Head of caudate nucleus (tissue), 42 donors: ENCODE results near the gene GTPBP2.
A peak's percentile ranks its signal among the peaks of the same experiment; 100 is the strongest.
"Not testable (repeated sequence)": the region's sequence is repeated elsewhere in the genome, so short reads cannot be mapped to it uniquely, and the experiment has no call there.

Experiments used
- DNase-seq, 42 donors: peaks; one replicate each; pipeline versions ENCODE4 v3.0.0 to v3.0.0-alpha.2; 2020 to 2021; ENCODE audit warnings: mixed read lengths in 7 of 42
- intact Hi-C: fragments of 100-400 bp; cut with DNase I; formaldehyde crosslinking; loops from one replicate; pipeline ENCODE4 v1.15.0; 2022

Gene GTPBP2

GRCh38 chr6:43666196-43666920, 37.3 kb upstream of the GTPBP2 start:
- intact Hi-C loops: loop anchor here (5.0 kb wide), 2 partner anchors 101 to 411 kb away; no protein-coding TSS in a partner anchor
- DNase-seq: no peak

- no peak for DNase-seq
- intact Hi-C loops: loop anchor here (5.0 kb wide), 2 partner anchors 102 to 412 kb away; no protein-coding TSS in a partner anchor
Measured at GRCh38 chr6:43665376-43665775, 36.3 kb upstream of the GTPBP2 start.

DNA sequence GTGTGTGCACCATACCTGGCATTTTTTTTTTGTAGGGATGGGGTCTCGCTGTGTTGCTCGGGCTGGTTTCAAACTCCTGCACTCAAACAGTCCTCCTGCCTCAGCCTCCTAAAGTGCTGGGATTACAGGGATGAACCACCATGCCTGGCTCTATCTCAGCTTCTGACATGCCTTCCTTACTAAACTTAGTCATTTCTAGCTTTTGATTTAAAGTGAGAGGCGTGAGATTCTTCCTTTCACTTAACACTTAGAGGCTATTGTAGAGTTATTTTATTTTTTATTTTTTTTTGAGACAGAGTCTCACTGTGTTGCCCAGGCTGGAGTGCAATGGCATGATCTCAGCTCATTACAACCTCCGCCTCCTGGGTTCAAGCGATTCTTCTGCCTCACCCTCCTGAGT, 33.9 kb upstream of the GTPBP2 start:
- DNase-seq, intact Hi-C loops: not testable (repeated sequence)

DNA sequence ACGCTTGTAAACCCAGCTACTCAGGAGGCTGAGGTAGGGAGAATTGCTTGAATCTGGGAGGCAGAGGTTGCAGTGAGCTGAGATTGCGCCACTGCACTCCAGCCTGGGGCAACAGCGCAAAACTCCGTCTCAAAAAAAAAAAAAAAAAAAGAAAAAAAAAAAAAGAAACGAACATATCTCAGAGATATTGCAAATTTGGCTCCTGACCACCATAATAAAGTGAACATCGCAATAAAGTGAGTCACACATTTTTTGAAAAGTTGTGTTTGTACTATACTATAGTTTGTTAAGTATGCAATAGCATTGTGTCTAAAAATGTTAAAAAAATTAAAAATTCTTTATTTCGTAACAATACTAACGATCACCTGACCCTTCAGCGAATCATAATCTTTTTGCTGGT, 29.1 kb upstream of the GTPBP2 start:
- intact Hi-C loops: no loop called here

DNA sequence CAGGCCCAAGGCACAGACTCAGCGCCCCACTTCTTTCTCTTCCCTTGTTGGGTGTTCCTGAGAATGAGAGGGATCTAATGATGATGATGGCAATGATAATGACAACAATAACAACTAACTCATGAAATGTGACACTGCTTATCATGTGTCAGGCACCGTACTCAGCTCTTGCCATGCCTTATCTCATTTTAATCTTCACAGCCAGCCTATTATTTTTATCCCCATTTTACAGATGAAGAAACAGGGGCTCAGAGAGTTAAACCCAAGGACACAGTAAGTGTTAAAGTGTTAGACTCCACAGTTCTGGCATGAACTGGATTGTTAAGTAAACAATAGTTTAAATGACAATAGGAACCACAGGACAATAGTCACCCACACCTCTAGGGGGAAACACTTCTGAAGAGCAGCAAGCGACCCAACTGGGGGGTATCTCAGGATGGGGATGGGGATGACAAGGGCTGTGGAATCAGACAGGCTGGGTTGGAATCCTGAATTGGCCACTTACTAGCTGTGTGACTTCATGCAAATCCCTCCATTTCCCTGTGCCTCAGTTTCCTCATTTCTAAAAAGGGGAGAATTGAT, 28.2 kb upstream of the GTPBP2 start:
- intact Hi-C loops: no loop called here
- DNase-seq: no peak

More for the DNA sequence above, 29.1 kb upstream of the GTPBP2 start:
- no peak for DNase-seq

GRCh38 chr6:43652822-43653221, 23.8 kb upstream of the GTPBP2 start:
- intact Hi-C loops, DNase-seq: not testable (repeated sequence)

DNA sequence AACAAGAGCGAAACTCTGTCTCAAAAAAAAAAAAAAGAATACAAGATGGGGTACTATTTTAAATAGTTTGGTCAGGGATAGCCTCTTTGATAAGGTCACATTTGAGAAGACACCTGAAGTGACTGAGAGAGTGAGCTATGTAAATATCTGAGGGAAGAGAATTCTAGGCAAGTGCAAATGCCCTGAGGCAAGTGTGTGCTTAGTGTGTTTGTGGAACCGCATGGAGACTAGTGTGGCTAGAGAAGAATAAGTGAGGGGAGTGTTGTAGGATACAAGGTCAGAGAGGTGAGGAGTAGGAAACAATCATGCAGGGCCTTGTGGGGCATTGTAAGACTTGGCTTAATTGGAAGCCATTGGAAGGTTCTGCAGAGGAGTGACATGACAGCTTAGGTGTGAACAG, 19.2 kb upstream of the GTPBP2 start:
- intact Hi-C loops: no loop called here
- DNase-seq: no peak

GRCh38 chr6:43647613-43648012, 18.5 kb upstream of the GTPBP2 start:
- intact Hi-C loops: no loop called here
- DNase-seq: no peak

DNA sequence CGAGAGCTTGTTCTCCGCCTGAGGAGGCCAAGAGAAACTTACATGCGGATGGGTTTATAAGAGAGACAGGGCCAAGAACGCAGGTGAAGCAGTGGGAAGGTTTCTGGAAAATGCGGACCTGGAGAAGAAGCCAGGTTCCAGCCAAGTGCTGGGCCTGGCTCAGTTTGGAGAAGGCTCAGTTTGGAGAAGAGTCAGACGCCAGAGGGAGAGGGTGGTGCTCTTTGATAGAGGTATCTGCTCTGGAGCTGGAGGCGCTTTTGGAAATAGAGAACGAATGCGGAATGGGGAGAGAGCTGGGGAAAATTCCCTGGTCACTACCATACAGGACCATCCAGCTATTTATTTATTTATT, 16.5 kb upstream of the GTPBP2 start:
- intact Hi-C loops: no loop called here
- no peak for DNase-seq

- intact Hi-C loops: no loop called here
Measured at GRCh38 chr6:43644940-43645612, 16.0 kb upstream of the GTPBP2 start, which contains the start of gene RSPH9. TSS of gene RSPH9 (plus strand) at chr6:43645036. CDS start at chr6:43645099, 63 bp downstream.

DNA sequence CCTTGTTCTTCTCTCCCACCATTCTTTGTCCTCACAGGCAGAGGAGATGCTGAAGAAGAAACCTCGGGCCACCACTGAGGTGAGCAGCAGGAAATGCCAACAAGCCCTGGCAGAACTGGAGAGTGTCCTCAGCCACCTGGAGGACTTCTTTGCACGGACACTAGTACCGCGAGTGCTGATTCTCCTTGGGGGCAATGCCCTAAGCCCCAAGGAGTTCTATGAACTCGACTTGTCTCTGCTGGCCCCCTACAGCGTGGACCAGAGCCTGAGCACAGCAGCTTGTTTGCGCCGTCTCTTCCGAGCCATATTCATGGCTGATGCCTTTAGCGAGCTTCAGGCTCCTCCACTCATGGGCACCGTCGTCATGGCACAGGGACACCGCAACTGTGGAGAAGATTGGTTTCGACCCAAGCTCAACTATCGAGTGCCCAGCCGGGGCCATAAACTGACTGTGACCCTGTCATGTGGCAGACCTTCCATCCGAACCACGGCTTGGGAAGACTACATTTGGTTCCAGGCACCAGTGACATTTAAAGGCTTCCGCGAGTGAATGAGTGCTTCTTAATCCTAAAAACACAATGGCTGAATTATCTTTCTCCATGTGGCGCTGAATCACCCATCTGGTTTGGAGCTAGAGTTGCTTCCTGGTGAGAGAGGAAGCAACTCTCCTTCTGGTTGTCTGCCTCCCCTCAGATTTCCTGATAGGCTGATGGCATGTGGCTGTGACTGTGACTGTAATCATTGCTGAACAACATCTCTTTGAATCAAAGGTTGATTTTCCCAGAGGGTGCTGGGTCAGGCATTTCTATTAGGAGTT, 11.1 kb upstream of the GTPBP2 start:
- DNase-seq: no peak
- intact Hi-C loops: no loop called here

More at GRCh38 chr6:43644940-43645612, 16.0 kb upstream of the GTPBP2 start, which contains the start of gene RSPH9:
- DNase-seq: peak in 14 of 42 donors; percentile 18 to 61 (median 30)

GRCh38 chr6:43636308-43636659, 7.2 kb upstream of the GTPBP2 start:
- intact Hi-C loops: no loop called here
- DNase-seq: no peak

DNA sequence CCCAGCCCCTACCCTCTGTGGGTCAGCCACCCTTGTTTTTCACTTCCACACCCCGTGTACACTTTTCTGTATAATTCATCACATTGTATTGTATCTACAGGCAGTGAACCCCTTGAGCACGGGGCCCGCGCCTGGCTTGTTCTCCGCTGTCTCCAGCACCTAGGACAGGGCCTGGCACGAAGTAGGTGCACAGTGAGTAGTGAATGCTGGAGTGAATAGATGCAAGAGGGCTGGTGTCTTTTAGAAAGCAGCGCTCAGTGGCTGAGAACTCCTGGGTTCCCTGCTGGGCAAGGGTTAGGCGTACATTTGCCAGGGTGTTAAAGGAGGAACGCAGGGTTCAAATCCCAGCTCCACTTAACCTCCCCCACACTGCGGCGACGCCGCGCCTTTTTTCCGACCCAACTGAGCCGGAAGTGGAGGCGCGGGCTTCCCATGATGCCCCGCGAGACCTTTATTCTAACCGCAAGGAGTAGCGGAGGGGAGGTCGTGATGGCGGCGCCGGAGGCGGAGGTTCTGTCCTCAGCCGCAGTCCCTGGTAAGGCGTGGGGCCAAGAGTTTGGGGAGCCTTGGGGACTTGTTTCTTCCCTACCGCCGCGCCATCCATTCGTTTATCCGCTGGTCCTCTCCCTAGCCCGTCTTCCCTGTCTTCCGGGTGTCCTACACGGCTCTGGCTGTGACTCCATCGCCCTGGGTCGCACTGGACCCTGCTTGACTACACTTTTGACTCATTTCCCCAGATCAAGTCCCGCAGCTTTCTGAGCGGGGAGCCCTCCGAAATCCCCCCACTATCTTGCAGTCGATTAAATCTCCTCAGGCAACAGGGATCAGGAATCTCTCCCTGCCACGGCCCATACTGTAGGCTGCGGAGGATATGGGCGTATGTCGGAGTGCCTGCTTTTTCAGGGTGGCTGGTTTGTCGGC, 6.6 kb upstream of the GTPBP2 start, which contains the start of gene MAD2L1BP:
TSS of gene MAD2L1BP (plus strand) at position 454 of the 921 bp plus-strand sequence. CDS start at position 490, 36 bp downstream.
- DNase-seq: peak; percentile 75 to 96 (median 91)
- intact Hi-C loops: no loop called here

GRCh38 chr6:43634702-43635303, 5.7 kb upstream of the GTPBP2 start:
- intact Hi-C loops: no loop called here
- DNase-seq: no peak

GRCh38 chr6:43633002-43633401, 3.9 kb upstream of the GTPBP2 start:
- intact Hi-C loops: not testable (repeated sequence)

DNA sequence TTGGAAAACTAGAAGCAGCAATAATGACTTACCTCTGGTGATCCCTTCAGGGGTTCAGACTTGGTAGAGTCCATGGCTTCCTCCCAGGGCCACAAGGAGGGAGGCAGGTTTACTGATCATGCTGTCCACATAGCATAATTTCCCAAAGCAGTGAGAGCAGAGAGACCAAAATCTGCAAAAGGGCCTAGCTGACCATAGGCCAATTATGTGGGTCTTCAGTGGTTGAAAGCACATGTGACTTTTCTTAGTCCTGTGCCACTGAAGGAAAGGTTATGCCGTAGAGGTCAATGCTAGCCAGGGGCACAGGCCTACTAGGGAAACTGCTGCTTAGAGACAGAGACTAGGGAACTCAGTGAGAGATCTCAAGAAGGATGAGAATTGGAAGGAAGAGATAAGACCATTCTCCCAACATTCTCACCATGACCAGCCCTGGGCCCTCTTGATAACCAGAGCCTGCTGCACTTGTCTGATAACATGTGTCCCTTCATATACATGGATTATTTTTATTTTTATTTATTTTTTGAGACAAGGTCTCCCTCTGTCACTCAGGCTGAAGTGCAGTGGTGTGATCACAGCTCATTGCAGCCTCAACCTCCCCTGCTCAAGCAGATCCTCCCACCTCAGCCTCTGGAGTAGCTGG, 2.0 kb upstream of the GTPBP2 start:
- intact Hi-C loops: no loop called here
- no peak for DNase-seq

More at GRCh38 chr6:43633002-43633401, 3.9 kb upstream of the GTPBP2 start:
- DNase-seq: not testable (repeated sequence)
